ENCODE measurements around the gene LTB. TPM values are rescaled to one million over a fixed set of nuclear protein-coding genes. Genes with fewer than 3 reads are reported as not detected.
A peak's percentile ranks its signal among the peaks of the same experiment; 100 is the strongest.

LTB gene
- total RNA-seq, 4 donors from 2014 or later = 0.57 to 1.5 TPM; not detected in 2

DNA sequence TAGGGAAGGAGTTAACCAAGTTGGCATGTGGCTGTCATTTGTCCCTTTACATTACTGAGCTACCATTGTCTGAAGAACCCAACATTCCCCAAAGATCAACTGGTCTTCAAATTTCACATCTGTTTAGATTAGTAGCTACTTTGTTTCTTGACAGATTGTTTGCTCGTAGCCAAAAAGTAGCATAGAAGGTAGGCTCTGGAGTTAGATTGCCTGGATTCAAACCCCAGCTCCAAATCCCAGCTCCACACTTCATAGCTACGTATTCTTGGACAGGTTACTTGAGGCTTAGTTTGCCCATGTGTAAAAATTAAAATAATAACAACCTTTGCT is 33.7 kb downstream of the LTB start:
- Histone ChIP-seq H3K4me3 (peak overlapping the region; percentile 49 to 60 (median 54)), H3K27me3 (no peaks in the 10 kb centered on the region)

DNA sequence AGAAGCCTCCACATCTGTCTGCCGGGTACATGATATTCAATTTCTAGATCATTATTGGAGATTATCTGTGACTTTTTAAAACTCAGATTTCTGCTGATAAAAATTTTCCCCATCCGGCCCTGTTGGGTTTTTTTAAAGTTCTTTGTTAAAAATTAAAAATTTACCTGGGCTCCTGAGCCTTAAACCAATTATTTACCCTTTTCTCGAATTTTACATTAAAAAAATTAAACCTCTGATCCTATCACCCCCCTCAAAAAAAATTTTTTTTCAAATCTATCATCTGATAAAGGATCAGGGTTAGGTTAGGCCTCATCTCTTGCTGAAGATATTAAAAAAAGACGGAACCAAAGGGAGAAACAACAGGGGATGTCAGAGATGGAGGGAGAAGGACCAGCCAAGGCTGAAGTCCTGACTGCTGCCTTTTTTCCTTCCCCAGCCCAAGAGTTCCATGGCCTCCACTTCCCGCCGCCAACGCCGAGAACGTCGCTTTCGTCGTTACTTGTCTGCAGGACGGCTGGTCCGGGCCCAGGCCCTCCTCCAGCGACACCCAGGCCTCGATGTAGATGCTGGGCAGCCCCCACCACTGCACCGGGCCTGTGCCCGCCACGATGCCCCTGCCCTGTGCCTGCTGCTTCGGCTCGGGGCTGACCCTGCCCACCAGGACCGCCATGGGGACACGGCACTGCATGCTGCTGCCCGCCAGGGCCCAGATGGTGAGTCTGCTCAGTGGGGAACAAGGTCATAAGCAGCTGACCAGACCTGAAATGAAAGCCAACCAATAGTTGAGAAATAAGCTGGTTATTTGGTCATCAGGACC is 34.3 kb downstream of the LTB start:
- WGBS = 76% methylated on average over 22 of the region's 24 CpGs
- Histone ChIP-seq H3K4me3 (peak overlapping the region; percentile 49 to 60 (median 54)), H3K27me3 (no peaks in the 10 kb centered on the region), H3K27ac (replicated peaks in 1 of 4) (peak overlapping the region; percentile 82 to 86 (median 84)), H3K9me3 (no peaks in the 10 kb centered on the region), H3K4me1 (peaks cover 15 to 47% (median 44%) of the 10 kb centered on the region in 4 donors), H3K36me3 (peaks cover 9 to 39% (median 28%) of the 10 kb centered on the region in 4 donors)
- TF ChIP-seq POLR2AphosphoS5 (IDR thresholded peaks at IDR 0.05) = no peak
- TF ChIP-seq, protein P1, sequence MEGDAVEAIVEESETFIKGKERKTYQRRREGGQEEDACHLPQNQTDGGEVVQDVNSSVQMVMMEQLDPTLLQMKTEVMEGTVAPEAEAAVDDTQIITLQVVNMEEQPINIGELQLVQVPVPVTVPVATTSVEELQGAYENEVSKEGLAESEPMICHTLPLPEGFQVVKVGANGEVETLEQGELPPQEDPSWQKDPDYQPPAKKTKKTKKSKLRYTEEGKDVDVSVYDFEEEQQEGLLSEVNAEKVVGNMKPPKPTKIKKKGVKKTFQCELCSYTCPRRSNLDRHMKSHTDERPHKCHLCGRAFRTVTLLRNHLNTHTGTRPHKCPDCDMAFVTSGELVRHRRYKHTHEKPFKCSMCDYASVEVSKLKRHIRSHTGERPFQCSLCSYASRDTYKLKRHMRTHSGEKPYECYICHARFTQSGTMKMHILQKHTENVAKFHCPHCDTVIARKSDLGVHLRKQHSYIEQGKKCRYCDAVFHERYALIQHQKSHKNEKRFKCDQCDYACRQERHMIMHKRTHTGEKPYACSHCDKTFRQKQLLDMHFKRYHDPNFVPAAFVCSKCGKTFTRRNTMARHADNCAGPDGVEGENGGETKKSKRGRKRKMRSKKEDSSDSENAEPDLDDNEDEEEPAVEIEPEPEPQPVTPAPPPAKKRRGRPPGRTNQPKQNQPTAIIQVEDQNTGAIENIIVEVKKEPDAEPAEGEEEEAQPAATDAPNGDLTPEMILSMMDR (IDR thresholded peaks at IDR 0.05) = no peak
- TF ChIP-seq EP300 (IDR thresholded peaks at IDR 0.05) = no peak
- no peak for TF ChIP-seq POLR2A (IDR thresholded peaks at IDR 0.05; ENCODE audit: low read depth)
- DNase-seq (ENCODE audit: extremely low spot score) = no peak
- intact Hi-C loops (cut with DNase I) = loop anchor here (5.0 kb wide), 1 partner anchor 34 kb away; the partner anchor contains the start of gene LTB

More for the DNA sequence above, 33.7 kb downstream of the LTB start:
- Histone ChIP-seq H3K9me3 (no peaks in the 10 kb centered on the region), H3K27ac (replicated peaks in 1 of 4) (peak overlapping the region; percentile 82 to 86 (median 84)), H3K36me3 (peaks cover 9 to 45% (median 31%) of the 10 kb centered on the region in 4 donors), H3K4me1 (peaks cover 12 to 45% (median 40%) of the 10 kb centered on the region in 4 donors)
- TF ChIP-seq, protein P1 (IDR thresholded peaks at IDR 0.05) = no peak
- no peak for TF ChIP-seq EP300 (IDR thresholded peaks at IDR 0.05)
- TF ChIP-seq POLR2AphosphoS5 (IDR thresholded peaks at IDR 0.05) = no peak
- no peak for TF ChIP-seq POLR2A (IDR thresholded peaks at IDR 0.05; ENCODE audit: low read depth)
- 95% methylated on average over 2 of the region's 2 CpGs for WGBS
- DNase-seq (ENCODE audit: extremely low spot score) = no peak
- intact Hi-C loops (cut with DNase I) = loop anchor here (5.0 kb wide), 1 partner anchor 34 kb away; the partner anchor contains the start of gene LTB

- H3K4me1 ChIP-seq = peaks cover 20 to 54% (median 50%) of the 10 kb centered on the region in 4 donors
- H3K36me3 ChIP-seq = peaks cover 9 to 32% (median 25%) of the 10 kb centered on the region in 4 donors
- intact Hi-C loops (cut with DNase I) = loop anchor here (1.0 to 5.0 kb wide), 2 partner anchors 35 to 51 kb away; partner anchors contain the start of gene LTB
- H3K27me3 ChIP-seq = no peaks in the 10 kb centered on the region
- TF ChIP-seq, protein P1 (IDR thresholded peaks at IDR 0.05) = no peak
- TF ChIP-seq POLR2AphosphoS5 (IDR thresholded peaks at IDR 0.05) = peak; percentile 87 to 98
- H3K4me3 ChIP-seq = peak within 1 kb of the TSS; percentile 49 to 60 (median 54)
- DNase-seq (ENCODE audit: extremely low spot score) = peak; percentile 99
- 1% methylated on average over 25 of the region's 25 CpGs for WGBS
- no peaks in the 10 kb centered on the region for H3K9me3 ChIP-seq
- peak within 1 kb of the TSS; percentile 82 to 86 (median 84) for H3K27ac ChIP-seq (replicated peaks in 1 of 4)
Observed at GRCh38 chr6:31546958-31547726, 35.1 kb downstream of the LTB start, which contains the start of gene NFKBIL1. TSS of gene NFKBIL1 (plus strand) at chr6:31547608. CDS start at chr6:31547695, 87 bp downstream.

GRCh38 chr6:31546339-31546957 is 35.8 kb downstream of the LTB start, which contains the start of gene ATP6V1G2:
TSS of gene ATP6V1G2 (minus strand) at chr6:31546608. CDS start at chr6:31546559, 49 bp downstream.
- DNase-seq (ENCODE audit: extremely low spot score) = peak; percentile 98
- intact Hi-C loops (cut with DNase I) = loop anchor here (1.0 to 5.0 kb wide), 2 partner anchors 36 to 52 kb away; partner anchors contain the start of gene LTB
- no peaks in the 10 kb centered on the region for H3K9me3 ChIP-seq
- peaks cover 20 to 54% (median 48%) of the 10 kb centered on the region in 4 donors for H3K4me1 ChIP-seq
- peaks cover 9 to 26% (median 21%) of the 10 kb centered on the region in 4 donors for H3K36me3 ChIP-seq
- no peaks in the 10 kb centered on the region for H3K27me3 ChIP-seq
- TF ChIP-seq, protein P1 (IDR thresholded peaks at IDR 0.05) = peak; percentile 96 to 99 (median 99)
- no peak for TF ChIP-seq POLR2A (IDR thresholded peaks at IDR 0.05; ENCODE audit: low read depth)
- peak; percentile 29 to 77 for TF ChIP-seq POLR2AphosphoS5 (IDR thresholded peaks at IDR 0.05)
- no peak for TF ChIP-seq EP300 (IDR thresholded peaks at IDR 0.05)
- whole genome bisulfite sequencing = 9% methylated on average over 11 of the region's 11 CpGs
- peak within 1 kb of the TSS; percentile 49 to 60 (median 54) for H3K4me3 ChIP-seq
- peak within 1 kb of the TSS; percentile 82 to 86 (median 84) for H3K27ac ChIP-seq (replicated peaks in 1 of 4)

Measured in esophagus muscularis mucosa (tissue), 4 donors.